ENCODE data around the gene TTLL7. TPM values are rescaled to one million over a fixed set of nuclear protein-coding genes. Genes with fewer than 3 reads are reported as not detected.

The TTLL7 gene
- total RNA-seq, 1 donor from 2014 or later = 15.0 TPM

GRCh38 chr1:83967336-83967735, 31.6 kb downstream of the TTLL7 start:
- H3K27ac ChIP-seq = no peak overlapping the region
- no peaks in the 10 kb centered on the region for H3K9me3 ChIP-seq
- DNase-seq (ENCODE audit: extremely low spot score in 2 of 2) = no peak
- no peaks in the 10 kb centered on the region for H3K27me3 ChIP-seq
- H3K4me3 ChIP-seq = no peak overlapping the region
- H3K4me1 ChIP-seq = no peaks in the 10 kb centered on the region
- intact Hi-C loops (cut with DNase I) = no loop called here
- TF ChIP-seq, protein P1, sequence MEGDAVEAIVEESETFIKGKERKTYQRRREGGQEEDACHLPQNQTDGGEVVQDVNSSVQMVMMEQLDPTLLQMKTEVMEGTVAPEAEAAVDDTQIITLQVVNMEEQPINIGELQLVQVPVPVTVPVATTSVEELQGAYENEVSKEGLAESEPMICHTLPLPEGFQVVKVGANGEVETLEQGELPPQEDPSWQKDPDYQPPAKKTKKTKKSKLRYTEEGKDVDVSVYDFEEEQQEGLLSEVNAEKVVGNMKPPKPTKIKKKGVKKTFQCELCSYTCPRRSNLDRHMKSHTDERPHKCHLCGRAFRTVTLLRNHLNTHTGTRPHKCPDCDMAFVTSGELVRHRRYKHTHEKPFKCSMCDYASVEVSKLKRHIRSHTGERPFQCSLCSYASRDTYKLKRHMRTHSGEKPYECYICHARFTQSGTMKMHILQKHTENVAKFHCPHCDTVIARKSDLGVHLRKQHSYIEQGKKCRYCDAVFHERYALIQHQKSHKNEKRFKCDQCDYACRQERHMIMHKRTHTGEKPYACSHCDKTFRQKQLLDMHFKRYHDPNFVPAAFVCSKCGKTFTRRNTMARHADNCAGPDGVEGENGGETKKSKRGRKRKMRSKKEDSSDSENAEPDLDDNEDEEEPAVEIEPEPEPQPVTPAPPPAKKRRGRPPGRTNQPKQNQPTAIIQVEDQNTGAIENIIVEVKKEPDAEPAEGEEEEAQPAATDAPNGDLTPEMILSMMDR (IDR thresholded peaks at IDR 0.05) = no peak
- TF ChIP-seq POLR2AphosphoS5 (IDR thresholded peaks at IDR 0.05; ENCODE audit: insufficient read depth in 1 of 2, low read depth in 1 of 2) (no peak), POLR2A (IDR thresholded peaks at IDR 0.05) (no peak)
- H3K36me3 ChIP-seq = no peaks in the 10 kb centered on the region

DNA sequence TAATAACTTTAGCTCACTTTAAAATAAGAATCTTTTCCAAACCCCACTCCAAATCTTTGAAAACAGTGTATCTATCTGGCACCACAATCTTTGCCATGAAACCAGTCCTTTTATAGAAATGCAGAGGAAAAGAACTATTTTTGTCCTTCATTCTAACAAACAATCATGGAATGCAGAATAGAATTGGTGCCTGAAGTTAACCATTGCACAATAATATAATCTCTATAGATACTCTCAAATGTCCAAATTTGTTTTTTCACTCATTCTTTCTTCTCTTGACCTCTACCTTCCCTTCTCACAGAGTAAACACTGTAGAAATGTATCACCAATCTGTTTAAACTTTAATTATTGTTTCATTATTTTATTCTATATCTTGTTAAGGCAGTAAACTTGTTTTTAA, 34.8 kb downstream of the TTLL7 start:
- intact Hi-C loops (cut with DNase I) = no loop called here
- TF ChIP-seq, protein P1 (IDR thresholded peaks at IDR 0.05) = no peak
- no peak overlapping the region for H3K27ac ChIP-seq
- H3K4me3 ChIP-seq = no peak overlapping the region
- no peaks in the 10 kb centered on the region for H3K4me1 ChIP-seq
- no peaks in the 10 kb centered on the region for H3K36me3 ChIP-seq
- no peak for DNase-seq (ENCODE audit: extremely low spot score in 2 of 2)
- H3K27me3 ChIP-seq = no peaks in the 10 kb centered on the region
- H3K9me3 ChIP-seq = no peaks in the 10 kb centered on the region

DNA sequence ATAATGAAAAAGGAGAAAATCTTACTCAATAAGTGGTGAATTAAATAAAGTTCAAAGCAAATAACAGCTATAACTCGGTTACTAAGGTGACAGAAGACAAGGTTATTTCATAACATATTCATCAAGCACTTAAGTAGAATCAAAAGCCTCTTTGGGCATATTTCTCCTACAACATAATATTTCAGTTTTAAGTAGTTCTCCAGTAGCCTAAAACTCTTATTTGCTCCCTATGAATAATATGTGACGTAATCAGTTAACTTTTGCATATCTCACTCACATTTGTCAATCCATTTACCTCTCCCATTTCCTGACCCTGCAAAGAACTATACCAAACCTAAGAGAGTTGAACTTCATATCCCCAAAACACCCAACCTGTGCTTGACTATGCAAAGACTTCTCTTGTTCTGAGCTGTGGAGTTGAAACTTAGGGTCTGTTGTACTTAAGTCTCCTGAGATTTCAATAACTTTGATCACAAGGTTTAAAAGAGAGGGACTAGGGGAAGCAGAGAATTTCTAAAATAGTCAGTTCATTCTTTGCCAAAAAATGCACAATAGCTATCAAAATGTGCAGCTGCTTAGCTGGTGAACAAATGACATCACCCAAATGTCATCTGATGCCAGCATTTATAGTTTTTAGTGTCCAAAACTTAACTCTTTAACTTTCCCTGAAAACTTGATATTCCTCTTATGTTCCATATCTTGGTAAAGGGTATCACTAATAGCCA, 37.2 kb downstream of the TTLL7 start:
- no peak for DNase-seq (ENCODE audit: extremely low spot score in 2 of 2)
- Histone ChIP-seq H3K27me3 (no peaks in the 10 kb centered on the region), H3K4me1 (no peaks in the 10 kb centered on the region), H3K36me3 (no peaks in the 10 kb centered on the region), H3K9me3 (no peaks in the 10 kb centered on the region), H3K4me3 (no peak overlapping the region), H3K27ac (no peak overlapping the region)
- TF ChIP-seq, protein P1 (IDR thresholded peaks at IDR 0.05) = no peak
- TF ChIP-seq POLR2AphosphoS5 (IDR thresholded peaks at IDR 0.05; ENCODE audit: insufficient read depth in 1 of 2, low read depth in 1 of 2) = no peak
- no peak for TF ChIP-seq POLR2A (IDR thresholded peaks at IDR 0.05)
- intact Hi-C loops (cut with DNase I) = no loop called here

GRCh38 chr1:83960669-83961277, 38.2 kb downstream of the TTLL7 start:
- intact Hi-C loops (cut with DNase I) = no loop called here
- Histone ChIP-seq H3K27me3 (no peaks in the 10 kb centered on the region), H3K4me1 (no peaks in the 10 kb centered on the region), H3K36me3 (no peaks in the 10 kb centered on the region), H3K27ac (no peak overlapping the region), H3K4me3 (no peak overlapping the region), H3K9me3 (no peaks in the 10 kb centered on the region)
- TF ChIP-seq, protein P1 (IDR thresholded peaks at IDR 0.05) = no peak
- no peak for TF ChIP-seq POLR2AphosphoS5 (IDR thresholded peaks at IDR 0.05; ENCODE audit: insufficient read depth in 1 of 2, low read depth in 1 of 2)
- TF ChIP-seq POLR2A (IDR thresholded peaks at IDR 0.05) = no peak
- DNase-seq (ENCODE audit: extremely low spot score in 2 of 2) = no peak

GRCh38 chr1:83959824-83960498, 39.0 kb downstream of the TTLL7 start:
- intact Hi-C loops (cut with DNase I) = no loop called here
- no peaks in the 10 kb centered on the region for H3K36me3 ChIP-seq
- no peak for TF ChIP-seq POLR2A (IDR thresholded peaks at IDR 0.05)
- no peak for TF ChIP-seq POLR2AphosphoS5 (IDR thresholded peaks at IDR 0.05; ENCODE audit: insufficient read depth in 1 of 2, low read depth in 1 of 2)
- TF ChIP-seq, protein P1 (IDR thresholded peaks at IDR 0.05) = no peak
- H3K27ac ChIP-seq = no peak overlapping the region
- no peak for DNase-seq (ENCODE audit: extremely low spot score in 2 of 2)
- H3K4me1 ChIP-seq = no peaks in the 10 kb centered on the region
- H3K9me3 ChIP-seq = no peaks in the 10 kb centered on the region
- no peaks in the 10 kb centered on the region for H3K27me3 ChIP-seq
- H3K4me3 ChIP-seq = no peak overlapping the region

Data from vagina (tissue), 2 donors.